WTC11 (cell line): Measurements from ENCODE around the gene AHRR. TPM values are rescaled to one million over a fixed set of nuclear protein-coding genes. Genes with fewer than 3 reads are reported as not detected.
A peak's percentile ranks its signal among the peaks of the same experiment; 100 is the strongest.

Experiments used
- ATAC-seq: fragments of 200-7000 bp; cut with Tn5 transposase; 2 replicates; pipeline ENCODE4 v1.10.0; 2021; ENCODE audit warnings: mild to moderate bottlenecking, moderate library complexity
- CTCF ChIA-PET: fragments of 300-600 bp; sonication (Branson Sonifier 250); formaldehyde crosslinking; loops from one replicate; lab custom pipeline; 2021; ENCODE audit warnings: antibody characterized with exemption; lab: Charles Lee
- POLR2A ChIA-PET: fragments of 350-600 bp; sonication (Branson Sonifier 250); formaldehyde crosslinking; loops from one replicate; lab custom pipeline; 2021; ENCODE audit warnings: antibody characterized with exemption; lab: Charles Lee
- DNase-seq: peaks from one replicate; pipeline ENCODE4 v3.0.0; 2021; ENCODE audit warnings: low spot score
- H3K27ac Mint-ChIP-seq: 2 replicates; pipeline ENCODE4 v1.8.0; 2021; ENCODE audit warnings: mixed read lengths
- H3K27me3 Mint-ChIP-seq: 2 replicates; pipeline ENCODE4 v1.8.0; 2021; ENCODE audit warnings: low read depth, mild to moderate bottlenecking, moderate library complexity, mixed read lengths
- H3K36me3 Mint-ChIP-seq: 2 replicates; pipeline ENCODE4 v1.8.0; 2021; ENCODE audit warnings: mixed read lengths
- H3K4me1 Mint-ChIP-seq: 2 replicates; pipeline ENCODE4 v1.8.0; 2022; ENCODE audit warnings: mixed read lengths
- H3K4me3 Mint-ChIP-seq: 2 replicates; pipeline ENCODE4 v1.8.0; 2021; ENCODE audit warnings: mild to moderate bottlenecking, moderate library complexity, mixed read lengths
- H3K9me3 Mint-ChIP-seq: 2 replicates; pipeline ENCODE4 v1.8.0; 2021; ENCODE audit warnings: mixed read lengths
- AFF4 ChIP-seq: sonication (generic); formaldehyde crosslinking; IDR thresholded peaks from 2 replicates; pipeline ENCODE4 v1.8.1; 2023; ENCODE audit warnings: mild to moderate bottlenecking, missing genetic modification reagents, borderline replicate concordance
- CDX4 ChIP-seq: fragments of 250-450 bp; sonication (Bioruptor Pico); IDR thresholded peaks from 2 replicates; pipeline ENCODE4 v1.9.0; 2021; ENCODE audit warnings: moderate library complexity, mild to moderate bottlenecking, inconsistent platforms, borderline replicate concordance
- EMX1 ChIP-seq: fragments of 250-450 bp; sonication (Bioruptor Pico); IDR thresholded peaks from 2 replicates; pipeline ENCODE4 v1.8.0; 2021; ENCODE audit warnings: mild to moderate bottlenecking
- IRF2 ChIP-seq: sonication (generic); formaldehyde crosslinking; IDR thresholded peaks from 2 replicates; pipeline ENCODE4 v1.8.0; 2022; ENCODE audit warnings: low read depth, missing genetic modification reagents, borderline replicate concordance
- JAZF1 ChIP-seq: fragments of 250-450 bp; sonication (Bioruptor Pico); IDR thresholded peaks from 2 replicates; pipeline ENCODE4 v1.9.0; 2021; ENCODE audit warnings: moderate library complexity, mild to moderate bottlenecking, inconsistent platforms
- NFYB ChIP-seq: sonication (generic); formaldehyde crosslinking; conservative IDR thresholded peaks from 2 replicates; pipeline ENCODE4 v1.8.0; 2022; ENCODE audit warnings: low read depth, missing genetic modification reagents
- NR1H2 ChIP-seq: sonication (generic); formaldehyde crosslinking; IDR thresholded peaks from 2 replicates; pipeline ENCODE4 v1.9.0; 2021; ENCODE audit warnings: mild to moderate bottlenecking, moderate library complexity, missing genetic modification reagents
- NR3C1 ChIP-seq: sonication (generic); formaldehyde crosslinking; conservative IDR thresholded peaks from 2 replicates; pipeline ENCODE4 v1.8.1; 2023; ENCODE audit warnings: low read depth, mild to moderate bottlenecking, missing genetic modification reagents
- OVOL2 ChIP-seq: fragments of 250-450 bp; sonication (Bioruptor Pico); IDR thresholded peaks from 2 replicates; pipeline ENCODE4 v1.9.0; 2021; ENCODE audit warnings: mild to moderate bottlenecking, borderline replicate concordance
- SMAD4 ChIP-seq: sonication (generic); formaldehyde crosslinking; IDR thresholded peaks from 2 replicates; pipeline ENCODE4 v1.8.0; 2022; ENCODE audit warnings: mild to moderate bottlenecking, missing genetic modification reagents
- STAT6 ChIP-seq: sonication (generic); formaldehyde crosslinking; conservative IDR thresholded peaks from 2 replicates; pipeline ENCODE4 v1.8.1; 2023; ENCODE audit warnings: mild to moderate bottlenecking, low read depth, missing genetic modification reagents, moderate library complexity
- TCF7 ChIP-seq: sonication (generic); formaldehyde crosslinking; IDR thresholded peaks from 2 replicates; pipeline ENCODE4 v1.8.0; 2022; ENCODE audit warnings: mild to moderate bottlenecking, low read depth, missing genetic modification reagents, moderate library complexity
- TEAD4 ChIP-seq: sonication (generic); formaldehyde crosslinking; IDR thresholded peaks from 2 replicates; pipeline ENCODE4 v1.8.0; 2022; ENCODE audit warnings: mild to moderate bottlenecking, missing genetic modification reagents
- USF1 ChIP-seq: sonication (generic); formaldehyde crosslinking; IDR thresholded peaks from 2 replicates; pipeline ENCODE4 v1.8.0; 2022; ENCODE audit warnings: mild to moderate bottlenecking, missing genetic modification reagents
- total RNA-seq: library from RNA; stranded (reverse); gene quantifications from 3 replicates; pipeline ENCODE4 v1.2.3, GENCODE V29; 2021
- TF ChIP-seq, protein P1 (sequence below): sonication (generic); formaldehyde crosslinking; IDR thresholded peaks from 2 replicates; pipeline ENCODE4 v1.8.0; 2022; ENCODE audit warnings: missing genetic modification reagents
- TF ChIP-seq, protein P2 (sequence below): sonication (generic); formaldehyde crosslinking; IDR thresholded peaks from 2 replicates; pipeline ENCODE4 v1.8.0; 2023; ENCODE audit warnings: missing genetic modification reagents
- TF ChIP-seq, protein P3 (sequence below): fragments of 250-450 bp; sonication (Bioruptor Pico); conservative IDR thresholded peaks from 2 replicates; pipeline ENCODE4 v1.9.0; 2021; ENCODE audit warnings: mild to moderate bottlenecking
- TF ChIP-seq, protein P4 (sequence below): sonication (generic); formaldehyde crosslinking; IDR thresholded peaks from 2 replicates; pipeline ENCODE4 v1.8.0; 2022; ENCODE audit warnings: mild to moderate bottlenecking, missing genetic modification reagents

AHRR gene
- total RNA-seq, 1 experiment from 2014 or later, result 4.5 TPM

- TF ChIP-seq, protein P1, sequence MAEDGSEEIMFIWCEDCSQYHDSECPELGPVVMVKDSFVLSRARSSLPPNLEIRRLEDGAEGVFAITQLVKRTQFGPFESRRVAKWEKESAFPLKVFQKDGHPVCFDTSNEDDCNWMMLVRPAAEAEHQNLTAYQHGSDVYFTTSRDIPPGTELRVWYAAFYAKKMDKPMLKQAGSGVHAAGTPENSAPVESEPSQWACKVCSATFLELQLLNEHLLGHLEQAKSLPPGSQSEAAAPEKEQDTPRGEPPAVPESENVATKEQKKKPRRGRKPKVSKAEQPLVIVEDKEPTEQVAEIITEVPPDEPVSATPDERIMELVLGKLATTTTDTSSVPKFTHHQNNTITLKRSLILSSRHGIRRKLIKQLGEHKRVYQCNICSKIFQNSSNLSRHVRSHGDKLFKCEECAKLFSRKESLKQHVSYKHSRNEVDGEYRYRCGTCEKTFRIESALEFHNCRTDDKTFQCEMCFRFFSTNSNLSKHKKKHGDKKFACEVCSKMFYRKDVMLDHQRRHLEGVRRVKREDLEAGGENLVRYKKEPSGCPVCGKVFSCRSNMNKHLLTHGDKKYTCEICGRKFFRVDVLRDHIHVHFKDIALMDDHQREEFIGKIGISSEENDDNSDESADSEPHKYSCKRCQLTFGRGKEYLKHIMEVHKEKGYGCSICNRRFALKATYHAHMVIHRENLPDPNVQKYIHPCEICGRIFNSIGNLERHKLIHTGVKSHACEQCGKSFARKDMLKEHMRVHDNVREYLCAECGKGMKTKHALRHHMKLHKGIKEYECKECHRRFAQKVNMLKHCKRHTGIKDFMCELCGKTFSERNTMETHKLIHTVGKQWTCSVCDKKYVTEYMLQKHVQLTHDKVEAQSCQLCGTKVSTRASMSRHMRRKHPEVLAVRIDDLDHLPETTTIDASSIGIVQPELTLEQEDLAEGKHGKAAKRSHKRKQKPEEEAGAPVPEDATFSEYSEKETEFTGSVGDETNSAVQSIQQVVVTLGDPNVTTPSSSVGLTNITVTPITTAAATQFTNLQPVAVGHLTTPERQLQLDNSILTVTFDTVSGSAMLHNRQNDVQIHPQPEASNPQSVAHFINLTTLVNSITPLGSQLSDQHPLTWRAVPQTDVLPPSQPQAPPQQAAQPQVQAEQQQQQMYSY (CRISPR knock-in tag), result no peak
- TF ChIP-seq, protein P2, sequence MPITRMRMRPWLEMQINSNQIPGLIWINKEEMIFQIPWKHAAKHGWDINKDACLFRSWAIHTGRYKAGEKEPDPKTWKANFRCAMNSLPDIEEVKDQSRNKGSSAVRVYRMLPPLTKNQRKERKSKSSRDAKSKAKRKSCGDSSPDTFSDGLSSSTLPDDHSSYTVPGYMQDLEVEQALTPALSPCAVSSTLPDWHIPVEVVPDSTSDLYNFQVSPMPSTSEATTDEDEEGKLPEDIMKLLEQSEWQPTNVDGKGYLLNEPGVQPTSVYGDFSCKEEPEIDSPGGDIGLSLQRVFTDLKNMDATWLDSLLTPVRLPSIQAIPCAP (CRISPR knock-in tag), result no peak
- TF ChIP-seq STAT6 (CRISPR knock-in tag) (no peak), TEAD4 (no peak), USF1 (CRISPR knock-in tag) (no peak), AFF4 (no peak)
- peaks cover under 1% of the 10 kb centered on the region; the same call in 1 of the 2 replicates for H3K27me3 Mint-ChIP-seq
- DNase-seq (no peak), ATAC-seq (no peak)
- CTCF ChIA-PET, result no interaction called here
- POLR2A ChIA-PET, result no interaction called here
- H3K4me3 Mint-ChIP-seq, result no peak overlapping the region
- no peaks in the 10 kb centered on the region for H3K9me3 Mint-ChIP-seq
- peaks cover 8% of the 10 kb centered on the region for H3K36me3 Mint-ChIP-seq
- peaks cover 7% of the 10 kb centered on the region for H3K4me1 Mint-ChIP-seq
- H3K27ac Mint-ChIP-seq, result no peak overlapping the region
These were observed 8.2 kb upstream of the AHRR start for GRCh38 chr5:313265-313664.

DNA sequence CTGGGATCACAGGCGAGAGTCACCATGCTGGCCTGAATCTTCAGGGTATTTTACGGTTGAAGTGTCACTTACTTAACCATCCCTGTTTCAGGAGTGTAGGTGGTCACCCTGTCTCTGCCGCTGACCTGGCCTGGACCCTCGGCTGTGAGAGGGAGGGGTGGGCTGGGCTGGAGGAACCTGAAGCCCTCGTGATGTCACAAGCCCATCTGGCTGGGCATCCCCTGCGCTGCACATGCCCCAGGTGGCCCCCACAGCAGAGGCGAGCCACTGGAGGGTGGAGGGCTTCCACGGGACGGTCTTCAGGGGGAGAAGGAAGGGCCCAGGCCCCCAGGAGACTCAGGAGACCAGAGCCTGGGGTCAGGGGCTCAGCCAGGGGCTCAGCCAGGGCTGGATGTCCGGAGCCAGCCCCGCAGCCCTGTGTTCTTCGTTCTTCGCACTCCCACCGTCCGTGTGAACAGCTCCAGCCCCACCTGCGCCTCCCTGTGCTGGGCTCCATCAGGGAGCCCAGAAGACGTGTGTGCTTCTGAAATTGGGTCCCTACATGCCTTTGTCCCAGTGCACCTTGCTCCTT is 7.6 kb upstream of the AHRR start:
- Mint-ChIP-seq H3K36me3 (peaks cover 8% of the 10 kb centered on the region), H3K4me3 (no peak overlapping the region), H3K4me1 (peaks cover 2% of the 10 kb centered on the region), H3K27ac (peak overlapping the region; percentile 84), H3K9me3 (no peaks in the 10 kb centered on the region), H3K27me3 (peaks cover 7% of the 10 kb centered on the region)
- POLR2A ChIA-PET, result no interaction called here
- ATAC-seq, result no peak
- CTCF ChIA-PET, result no interaction called here
- DNase-seq, result no peak
- TF ChIP-seq OVOL2 (CRISPR knock-in tag) (no peak), NR1H2 (CRISPR knock-in tag) (no peak), NFYB (no peak), CDX4 (CRISPR knock-in tag) (no peak), EMX1 (CRISPR knock-in tag) (no peak), JAZF1 (CRISPR knock-in tag) (no peak), SMAD4 (CRISPR knock-in tag) (no peak), TCF7 (CRISPR knock-in tag) (no peak), IRF2 (CRISPR knock-in tag) (no peak), NR3C1 (CRISPR knock-in tag) (no peak)
- TF ChIP-seq, protein P3, sequence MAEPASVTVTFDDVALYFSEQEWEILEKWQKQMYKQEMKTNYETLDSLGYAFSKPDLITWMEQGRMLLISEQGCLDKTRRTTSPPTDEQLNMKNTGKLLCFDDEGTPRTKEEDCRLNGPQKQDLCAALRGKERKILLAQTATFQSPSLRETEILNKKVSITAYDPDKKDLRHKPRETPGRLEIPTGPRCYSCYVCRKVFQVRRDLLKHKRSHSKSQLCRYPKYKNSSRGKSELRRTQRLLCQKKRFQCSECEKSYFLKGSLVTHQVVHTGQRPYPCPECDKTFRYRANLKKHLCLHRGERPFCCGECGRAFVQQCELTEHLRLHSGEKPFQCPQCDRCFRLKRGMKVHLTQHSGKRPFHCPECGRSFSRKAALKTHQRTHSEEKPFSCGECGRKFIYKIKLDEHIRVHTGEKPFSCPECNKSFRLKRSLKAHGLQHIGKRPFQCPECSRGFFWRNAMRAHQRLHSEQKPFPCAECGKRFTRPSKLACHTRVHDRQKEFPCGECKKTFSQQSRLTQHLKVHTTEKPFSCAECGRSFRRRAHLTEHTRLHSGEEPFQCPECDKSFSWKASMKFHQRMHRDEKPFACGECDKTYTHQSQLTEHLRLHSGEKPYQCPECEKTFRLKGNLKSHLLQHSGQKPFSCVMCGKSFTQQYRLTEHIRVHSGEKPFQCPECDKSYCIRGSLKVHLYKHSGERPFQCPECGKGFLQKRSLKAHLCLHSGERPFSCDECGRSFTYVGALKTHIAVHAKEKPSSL (CRISPR knock-in tag), result no peak
- TF ChIP-seq, protein P4, sequence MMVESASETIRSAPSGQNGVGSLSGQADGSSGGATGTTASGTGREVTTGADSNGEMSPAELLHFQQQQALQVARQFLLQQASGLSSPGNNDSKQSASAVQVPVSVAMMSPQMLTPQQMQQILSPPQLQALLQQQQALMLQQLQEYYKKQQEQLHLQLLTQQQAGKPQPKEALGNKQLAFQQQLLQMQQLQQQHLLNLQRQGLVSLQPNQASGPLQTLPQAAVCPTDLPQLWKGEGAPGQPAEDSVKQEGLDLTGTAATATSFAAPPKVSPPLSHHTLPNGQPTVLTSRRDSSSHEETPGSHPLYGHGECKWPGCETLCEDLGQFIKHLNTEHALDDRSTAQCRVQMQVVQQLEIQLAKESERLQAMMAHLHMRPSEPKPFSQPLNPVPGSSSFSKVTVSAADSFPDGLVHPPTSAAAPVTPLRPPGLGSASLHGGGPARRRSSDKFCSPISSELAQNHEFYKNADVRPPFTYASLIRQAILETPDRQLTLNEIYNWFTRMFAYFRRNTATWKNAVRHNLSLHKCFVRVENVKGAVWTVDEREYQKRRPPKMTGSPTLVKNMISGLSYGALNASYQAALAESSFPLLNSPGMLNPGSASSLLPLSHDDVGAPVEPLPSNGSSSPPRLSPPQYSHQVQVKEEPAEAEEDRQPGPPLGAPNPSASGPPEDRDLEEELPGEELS, result no peak
